HG02938 (cell line): ENCODE results near the gene MLIP.
"Not testable (repeated sequence)": the region's sequence is repeated elsewhere in the genome, so short reads cannot be mapped to it uniquely, and the experiment has no call there.

Experiments
- ATAC-seq: cut with Tn5 transposase; IDR thresholded peaks from one replicate; pipeline ENCODE4 v1.9.1; 2021; ENCODE audit warnings: mild to moderate bottlenecking, moderate library complexity; ENCODE audit not compliant: unreplicated experiment

The MLIP gene

GRCh38 chr6:54209983-54210382, 98.7 kb downstream of the MLIP start:
- ATAC-seq = not testable (repeated sequence)

GRCh38 chr6:54214286-54214685, 103.0 kb downstream of the MLIP start:
- ATAC-seq = no peak

GRCh38 chr6:54216336-54216735, 105.1 kb downstream of the MLIP start:
- no peak for ATAC-seq

- ATAC-seq = no peak
These were observed 105.8 kb downstream of the MLIP start for GRCh38 chr6:54217018-54217417.

- no peak for ATAC-seq
These were observed 111.0 kb downstream of the MLIP start for GRCh38 chr6:54222217-54222616.

- no peak for ATAC-seq
These were observed 121.5 kb downstream of the MLIP start for GRCh38 chr6:54232703-54233102.

GRCh38 chr6:54234539-54234938, 123.3 kb downstream of the MLIP start:
- ATAC-seq = no peak

- no peak for ATAC-seq
These were observed 125.7 kb downstream of the MLIP start for GRCh38 chr6:54236984-54237383.

GRCh38 chr6:54238396-54238795, 127.2 kb downstream of the MLIP start:
- ATAC-seq = no peak

- ATAC-seq = no peak
These were observed 132.5 kb downstream of the MLIP start for GRCh38 chr6:54243699-54244098.

GRCh38 chr6:54244430-54244829, 133.2 kb downstream of the MLIP start:
- no peak for ATAC-seq

GRCh38 chr6:54245265-54245664, 134.0 kb downstream of the MLIP start:
- ATAC-seq = no peak

- peak; percentile 66 for ATAC-seq
These were observed 137.1 kb downstream of the MLIP start for GRCh38 chr6:54248319-54248718.

- peak; percentile 55 for ATAC-seq
These were observed 137.8 kb downstream of the MLIP start for GRCh38 chr6:54248994-54249393.

GRCh38 chr6:54249812-54250211, 138.6 kb downstream of the MLIP start:
- ATAC-seq = not testable (repeated sequence)

- ATAC-seq = no peak
These were observed 141.3 kb downstream of the MLIP start for GRCh38 chr6:54252496-54252895.

GRCh38 chr6:54252916-54253315, 141.7 kb downstream of the MLIP start:
- no peak for ATAC-seq

- no peak for ATAC-seq
These were observed 143.6 kb downstream of the MLIP start for GRCh38 chr6:54254886-54255285.

- ATAC-seq = no peak
These were observed 144.6 kb downstream of the MLIP start for GRCh38 chr6:54255886-54256285.

- no peak for ATAC-seq
These were observed 148.8 kb downstream of the MLIP start for GRCh38 chr6:54260025-54260424.

- ATAC-seq = no peak
These were observed 151.3 kb downstream of the MLIP start for GRCh38 chr6:54262499-54262898.

GRCh38 chr6:54262971-54263370, 151.7 kb downstream of the MLIP start:
- ATAC-seq = no peak

GRCh38 chr6:54264581-54265272, 153.5 kb downstream of the MLIP start:
- no peak for ATAC-seq
